SK-N-SH (cell line): Measurements from ENCODE around the gene RGS6. TPM values are rescaled to one million over a fixed set of nuclear protein-coding genes. Genes with fewer than 3 reads are reported as not detected.

Experiments
- CTCF ChIA-PET: fragments of 300-600, 350-600 bp; formaldehyde crosslinking; extraction: SDS; loops from one replicate; lab custom pipeline; 2021; lab: Yijun Ruan, JAX
- POLR2A ChIA-PET: fragments of 350-600 bp; sonication (Branson Sonifier 250); formaldehyde crosslinking; extraction: SDS; loops from one replicate; lab custom pipeline; 2020; ENCODE audit warnings: antibody characterized with exemption, inconsistent platforms; lab: Yijun Ruan, JAX
- DNase-seq: peaks from one replicate; pipeline ENCODE4 v3.0.0; 2012
- H2AFZ ChIP-seq: fragments of 200-600 bp; sonication (generic); 2 replicates; pipeline ENCODE4 v1.8.1; 2016; ENCODE audit warnings: antibody characterized with exemption, mild to moderate bottlenecking, low read depth
- H3F3A ChIP-seq: fragments of 200-600 bp; sonication (generic); replicated peaks from 2 replicates; pipeline ENCODE3; 2016; ENCODE audit warnings: antibody characterized with exemption, mild to moderate bottlenecking; ENCODE audit not compliant: insufficient read depth
- H3K27ac ChIP-seq, 2 experiments: fragments of 200-500 bp in 1 of 2; fragments of 200-600 bp in 1 of 2; sonication (Bioruptor generic) in 1 of 2; sonication (generic), shearing (Covaris generic) in 1 of 2; 2 replicates each; pipeline versions ENCODE4 v1.5.1 to v1.6.1; 2014 to 2016; ENCODE audit warnings: low read depth in 2 of 2, inconsistent platforms in 1 of 2, low read length in 1 of 2, mild to moderate bottlenecking in 1 of 2, mixed read lengths in 1 of 2
- H3K27me3 ChIP-seq: fragments of 200-600 bp; sonication (generic), shearing (Covaris generic); 2 replicates; pipeline ENCODE4 v1.6.1; 2016; ENCODE audit warnings: mixed run types; ENCODE audit not compliant: insufficient read depth
- H3K36me3 ChIP-seq, 2 experiments: fragments of 200-500 bp in 1 of 2; fragments of 200-600 bp in 1 of 2; sonication (Bioruptor generic) in 1 of 2; sonication (generic) in 1 of 2; replicated peaks in 1 of 2; 2 replicates each; pipeline versions ENCODE3 to v1.5.1; 2014 to 2016; ENCODE audit warnings: low read length in 1 of 2, mild to moderate bottlenecking in 1 of 2; ENCODE audit not compliant: insufficient read depth in 2 of 2, control insufficient read depth in 1 of 2
- H3K4me1 ChIP-seq, 2 experiments: fragments of 200-500 bp in 1 of 2; fragments of 200-600 bp in 1 of 2; sonication (Bioruptor generic) in 1 of 2; sonication (generic), shearing (Covaris generic) in 1 of 2; 2 replicates each; pipeline versions ENCODE4 v1.5.1 to v1.6.1; 2014 to 2016; ENCODE audit warnings: low read depth in 1 of 2, low read length in 1 of 2, mixed run types in 1 of 2; ENCODE audit not compliant: insufficient read depth in 2 of 2, control insufficient read depth in 1 of 2
- H3K4me2 ChIP-seq: fragments of 200-600 bp; sonication (generic), shearing (Covaris generic); 2 replicates; pipeline ENCODE4 v1.6.1; 2017; ENCODE audit warnings: mixed run types
- H3K4me3 ChIP-seq, 2 experiments: fragments of 200-500 bp in 1 of 2; fragments of 200-600 bp in 1 of 2; sonication (Bioruptor generic) in 1 of 2; sonication (generic), shearing (Covaris generic) in 1 of 2; 2 replicates each; pipeline versions ENCODE4 v1.5.1 to v1.8.1; 2014 to 2016; ENCODE audit warnings: low read depth in 2 of 2, inconsistent platforms in 1 of 2, low read length in 1 of 2, mild to moderate bottlenecking in 1 of 2, mixed read lengths in 1 of 2, moderate library complexity in 1 of 2
- H3K79me2 ChIP-seq: fragments of 200-600 bp; sonication (generic); 2 replicates; pipeline ENCODE4 v1.8.1; 2017; ENCODE audit warnings: mild to moderate bottlenecking; ENCODE audit not compliant: insufficient read depth
- H3K9ac ChIP-seq: fragments of 200-600 bp; sonication (generic); 2 replicates; pipeline ENCODE4 v1.6.1; 2017; ENCODE audit warnings: mixed run types
- H3K9me2 ChIP-seq: fragments of 200-600 bp; sonication (generic); 2 replicates; pipeline ENCODE4 v1.6.1; 2017; ENCODE audit warnings: mixed run types
- H3K9me3 ChIP-seq: fragments of 200-600 bp; sonication (generic); 2 replicates; pipeline ENCODE4 v1.6.1; 2017; ENCODE audit warnings: mixed run types, mild to moderate bottlenecking, moderate library complexity
- H4K20me1 ChIP-seq: fragments of 200-600 bp; sonication (generic); 2 replicates; pipeline ENCODE4 v1.6.1; 2017; ENCODE audit warnings: mild to moderate bottlenecking, mixed run types; ENCODE audit not compliant: insufficient read depth
- CHD2 ChIP-seq: fragments of 150-350 bp; IDR thresholded peaks from 2 replicates; pipeline ENCODE4 v1.6.1; 2018; ENCODE audit warnings: low read length; ENCODE audit not compliant: partially characterized antibody
- ELF1 ChIP-seq: IDR thresholded peaks from 2 replicates; pipeline ENCODE4 v1.4.0; 2012
- FOSL2 ChIP-seq: IDR thresholded peaks from 2 replicates; pipeline ENCODE4 v1.4.0; 2012; ENCODE audit warnings: low read depth, mild to moderate bottlenecking, moderate library complexity, borderline replicate concordance
- FOXJ3 ChIP-seq: sonication (generic); formaldehyde crosslinking; IDR thresholded peaks from 2 replicates; pipeline ENCODE4 v1.5.1; 2020; ENCODE audit warnings: mild to moderate bottlenecking, missing genetic modification reagents
- GABPA ChIP-seq: IDR thresholded peaks from 2 replicates; pipeline ENCODE4 v1.4.0; 2012; ENCODE audit warnings: low read depth, mild to moderate bottlenecking
- IRF3 ChIP-seq: fragments of 150-350 bp; IDR thresholded peaks from 2 replicates; pipeline ENCODE4 v1.6.1; 2016; ENCODE audit warnings: mild to moderate bottlenecking, low read depth, low read length
- JUND ChIP-seq: IDR thresholded peaks from 2 replicates; pipeline ENCODE4 v1.4.0; 2012
- MAX ChIP-seq: IDR thresholded peaks from 2 replicates; pipeline ENCODE4 v1.4.0; 2012; ENCODE audit warnings: low read depth
- MXI1 ChIP-seq: IDR thresholded peaks from 2 replicates; pipeline ENCODE4 v1.6.1; 2012; ENCODE audit warnings: mild to moderate bottlenecking, low read depth, low read length, improper control_type of control experiment
- NRF1 ChIP-seq: IDR thresholded peaks from 2 replicates; pipeline ENCODE4 v1.6.1; 2012; ENCODE audit warnings: low read depth, mild to moderate bottlenecking, low read length
- PBX3 ChIP-seq: IDR thresholded peaks from 2 replicates; pipeline ENCODE4; 2012
- RCOR1 ChIP-seq: fragments of 150-350 bp; IDR thresholded peaks from 2 replicates; pipeline ENCODE4 v1.6.1; 2017; ENCODE audit warnings: antibody characterized with exemption, low read length
- RXRA ChIP-seq: IDR thresholded peaks from 2 replicates; pipeline ENCODE4 v1.4.0; 2012; ENCODE audit warnings: low read depth, mild to moderate bottlenecking, borderline replicate concordance
- SMC3 ChIP-seq: IDR thresholded peaks from 2 replicates; pipeline ENCODE4 v1.6.1; 2012; ENCODE audit warnings: low read depth, low read length, improper control_type of control experiment
- TEAD4 ChIP-seq: IDR thresholded peaks from 2 replicates; pipeline ENCODE4 v1.4.0; 2012; ENCODE audit warnings: mild to moderate bottlenecking, borderline replicate concordance; ENCODE audit not compliant: insufficient read depth
- USF1 ChIP-seq: IDR thresholded peaks from 2 replicates; pipeline ENCODE4 v1.4.0; 2012; ENCODE audit warnings: low read depth, borderline replicate concordance
- ZBTB33 ChIP-seq: IDR thresholded peaks from 2 replicates; pipeline ENCODE4 v1.4.0; 2012; ENCODE audit warnings: low read depth, borderline replicate concordance
- WGBS: methylation state at CpG from one replicate; pipeline ENCODE4 v1.1.6; 2017; ENCODE audit warnings: low lambda C conversion rate; 5-methylcytosine and 5-hydroxymethylcytosine counted together
- polyA plus RNA-seq, 3 experiments: library from polyadenylated mRNA; depleted of rRNA; stranded (reverse); fragments of >200 nt; gene quantifications; 2 replicates each; pipeline ENCODE4 v1.2.3, GENCODE V29; 2012

RGS6 gene
- polyA plus RNA-seq, 1 of the 3 experiments (the other 2 are of a cell fraction), result not detected

GRCh38 chr14:72099566-72099965 lies 167.3 kb downstream of the RGS6 start:
- 3% methylated on average over 3 of the region's 3 CpGs for WGBS
- Histone ChIP-seq H3K9me2 (no peaks in the 10 kb centered on the region), H3K9ac (no peak overlapping the region), H3K36me3 (no peaks in the 10 kb centered on the region), H3K79me2 (no peaks in the 10 kb centered on the region), H3K9me3 (no peaks in the 10 kb centered on the region), H3K27ac (no peak overlapping the region), H4K20me1 (no peaks in the 10 kb centered on the region), H3K4me2 (no peak overlapping the region), H2AFZ (no peak overlapping the region), H3F3A (no peaks in the 10 kb centered on the region), H3K4me3 (no peak overlapping the region), H3K27me3 (peaks cover 18% of the 10 kb centered on the region), H3K4me1 (no peaks in the 10 kb centered on the region)
- ChIA-PET CTCF (no interaction called here), POLR2A (no interaction called here)
- DNase-seq, result no peak
- TF ChIP-seq TEAD4 (no peak), RXRA (no peak), IRF3 (no peak), NRF1 (no peak), MXI1 (no peak), SMC3 (no peak), USF1 (no peak), GABPA (no peak), FOXJ3 (no peak), RCOR1 (no peak), ZBTB33 (no peak), PBX3 (no peak), JUND (no peak), CHD2 (no peak), FOSL2 (no peak), MAX (no peak), ELF1 (no peak)
